Neural cell (in vitro differentiated cells): ENCODE data around the gene B3GNT5. TPM values are rescaled to one million over a fixed set of nuclear protein-coding genes. Genes with fewer than 3 reads are reported as not detected.

Experiments used
- H2AFZ ChIP-seq: fragments of 200-600, 300-800 bp; sonication (generic), shearing (Covaris generic); 2 replicates; pipeline ENCODE4 v1.6.0; 2014; ENCODE audit warnings: low read depth, mild to moderate bottlenecking, antibody characterized with exemption, low read length, moderate library complexity
- H3F3A ChIP-seq: fragments of 200-600 bp; shearing (Covaris generic); 2 replicates; pipeline ENCODE4 v1.6.1; 2016; ENCODE audit warnings: mild to moderate bottlenecking, moderate library complexity, mixed read lengths, antibody characterized with exemption, low read length; ENCODE audit not compliant: insufficient read depth, poor library complexity, severe bottlenecking
- H3K27ac ChIP-seq: fragments of 200-600, 300-800 bp; sonication (generic), shearing (Covaris generic); 2 replicates; pipeline ENCODE4 v1.5.1; 2014; ENCODE audit warnings: mild to moderate bottlenecking, low read length, moderate library complexity
- H3K27me3 ChIP-seq: fragments of 300-800, 200-600 bp; sonication (generic), shearing (Covaris generic); 2 replicates; pipeline ENCODE4 v1.6.0; 2014; ENCODE audit warnings: mild to moderate bottlenecking, low read depth, low read length, moderate library complexity; ENCODE audit not compliant: insufficient read depth
- H3K36me3 ChIP-seq: fragments of 300-800, 200-600 bp; sonication (generic), shearing (Covaris generic); 2 replicates; pipeline ENCODE4 v1.5.1; 2014; ENCODE audit warnings: mild to moderate bottlenecking, antibody characterized with exemption, low read length, moderate library complexity; ENCODE audit not compliant: insufficient read depth
- H3K4me2 ChIP-seq: fragments of 300-800, 200-600 bp; sonication (generic), shearing (Covaris generic); 2 replicates; pipeline ENCODE4 v1.6.0; 2014; ENCODE audit warnings: mild to moderate bottlenecking, low read length
- H3K4me3 ChIP-seq: fragments of 300-800, 200-600 bp; sonication (generic), shearing (Covaris generic); 2 replicates; pipeline ENCODE4 v1.5.1; 2014; ENCODE audit warnings: mild to moderate bottlenecking, low read length, moderate library complexity
- H3K79me2 ChIP-seq: fragments of 200-600 bp; shearing (Covaris generic); replicated peaks from 2 replicates; pipeline ENCODE4 v1.6.0; 2014; ENCODE audit warnings: mild to moderate bottlenecking, low read length, moderate library complexity; ENCODE audit not compliant: insufficient read depth
- H3K9ac ChIP-seq: fragments of 300-800, 200-600 bp; sonication (generic), shearing (Covaris generic); 2 replicates; pipeline ENCODE4 v1.6.1; 2016; ENCODE audit warnings: mild to moderate bottlenecking, low read length, mixed read lengths
- H3K9me2 ChIP-seq: fragments of 200-600 bp; shearing (Covaris generic); 2 replicates; pipeline ENCODE4 v1.6.1; 2016; ENCODE audit warnings: mild to moderate bottlenecking, low read length, mixed read lengths; ENCODE audit not compliant: insufficient read depth
- H3K9me3 ChIP-seq: fragments of 200-600, 300-800 bp; sonication (generic), shearing (Covaris generic); 2 replicates; pipeline ENCODE4 v1.6.1; 2016; ENCODE audit warnings: mild to moderate bottlenecking, mixed run types, low read length, moderate library complexity, mixed read lengths
- H4K20me1 ChIP-seq: fragments of 200-600 bp; shearing (Covaris generic); 2 replicates; pipeline ENCODE4 v1.6.1; 2016; ENCODE audit warnings: mild to moderate bottlenecking, mixed run types; ENCODE audit not compliant: insufficient read depth
- EP300 ChIP-seq: fragments of 450-650 bp; conservative IDR thresholded peaks from 2 replicates; pipeline ENCODE4 v1.6.1; 2014; ENCODE audit warnings: antibody characterized with exemption, mild to moderate bottlenecking, moderate library complexity; ENCODE audit not compliant: poor library complexity, severe bottlenecking
- EZH2 ChIP-seq: fragments of 200-600, 300-800 bp; shearing (Covaris generic), sonication (generic); IDR thresholded peaks from 2 replicates; pipeline ENCODE4 v1.6.1; 2014; ENCODE audit warnings: antibody characterized with exemption, low read length, borderline replicate concordance, mild to moderate bottlenecking; ENCODE audit not compliant: insufficient read depth, poor library complexity, severe bottlenecking
- MXI1 ChIP-seq: fragments of 450-650 bp; conservative IDR thresholded peaks from 2 replicates; pipeline ENCODE4 v1.6.1; 2014; ENCODE audit warnings: antibody characterized with exemption, mild to moderate bottlenecking; ENCODE audit not compliant: poor library complexity, severe bottlenecking
- POLR2AphosphoS5 ChIP-seq: IDR thresholded peaks from 2 replicates; pipeline ENCODE4 v1.6.1; 2012
- RAD21 ChIP-seq: fragments of 450-650 bp; conservative IDR thresholded peaks from 2 replicates; pipeline ENCODE4 v1.6.1; 2014; ENCODE audit warnings: antibody characterized with exemption, mild to moderate bottlenecking, moderate library complexity
- SMC3 ChIP-seq: fragments of 450-650 bp; conservative IDR thresholded peaks from 2 replicates; pipeline ENCODE4 v1.6.1; 2014; ENCODE audit warnings: antibody characterized with exemption, mild to moderate bottlenecking, moderate library complexity; ENCODE audit not compliant: poor library complexity
- TAF1 ChIP-seq: IDR thresholded peaks from 2 replicates; pipeline ENCODE4 v1.6.1; 2012; ENCODE audit warnings: low read depth
- polyA plus RNA-seq: library from polyadenylated mRNA; depleted of rRNA; stranded (reverse); fragments of >200 nt; gene quantifications from 2 replicates; pipeline ENCODE4 v1.2.3, GENCODE V29; 2014
- TF ChIP-seq, protein P1 (sequence below): IDR thresholded peaks from 2 replicates; pipeline ENCODE4 v1.6.1; 2012; ENCODE audit warnings: borderline replicate concordance
- TF ChIP-seq, protein P2 (sequence below): fragments of 450-650 bp; IDR thresholded peaks from 2 replicates; pipeline ENCODE4 v1.5.1; 2014; ENCODE audit warnings: antibody characterized with exemption, mild to moderate bottlenecking, moderate library complexity; ENCODE audit not compliant: poor library complexity, severe bottlenecking

Gene B3GNT5
- polyA plus RNA-seq, 1 donor from 2014 or later, result 6.1 TPM

DNA sequence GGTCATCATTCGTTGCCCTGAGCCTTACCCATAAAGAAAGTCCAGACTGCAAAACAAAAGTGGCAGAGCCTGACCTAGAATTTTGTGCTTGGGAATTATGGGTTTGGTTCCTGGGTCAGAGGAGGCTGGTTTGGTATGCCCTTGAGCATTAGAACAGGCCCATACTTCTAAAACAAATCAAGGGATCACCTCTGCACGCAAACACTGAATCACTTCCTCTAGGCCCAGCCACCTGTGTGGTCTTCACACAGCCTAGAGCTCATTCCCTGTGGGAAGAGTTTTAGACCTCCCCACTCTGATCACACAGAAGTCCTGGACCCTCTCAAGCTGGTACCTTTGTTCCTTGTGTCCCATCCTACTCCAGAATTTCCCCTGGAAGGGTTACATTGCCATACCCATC, 59.4 kb downstream of the B3GNT5 start:
- Histone ChIP-seq H3K36me3 (peaks cover 6% of the 10 kb centered on the region), H3K9me3 (no peaks in the 10 kb centered on the region), H3K4me2 (no peak overlapping the region), H3F3A (no peaks in the 10 kb centered on the region), H3K79me2 (no peaks in the 10 kb centered on the region), H3K27me3 (no peaks in the 10 kb centered on the region), H3K9ac (no peak overlapping the region), H3K27ac (no peak overlapping the region), H4K20me1 (no peaks in the 10 kb centered on the region), H2AFZ (no peak overlapping the region), H3K9me2 (no peaks in the 10 kb centered on the region), H3K4me3 (no peak overlapping the region)
- TF ChIP-seq SMC3 (no peak), EZH2 (no peak)

DNA sequence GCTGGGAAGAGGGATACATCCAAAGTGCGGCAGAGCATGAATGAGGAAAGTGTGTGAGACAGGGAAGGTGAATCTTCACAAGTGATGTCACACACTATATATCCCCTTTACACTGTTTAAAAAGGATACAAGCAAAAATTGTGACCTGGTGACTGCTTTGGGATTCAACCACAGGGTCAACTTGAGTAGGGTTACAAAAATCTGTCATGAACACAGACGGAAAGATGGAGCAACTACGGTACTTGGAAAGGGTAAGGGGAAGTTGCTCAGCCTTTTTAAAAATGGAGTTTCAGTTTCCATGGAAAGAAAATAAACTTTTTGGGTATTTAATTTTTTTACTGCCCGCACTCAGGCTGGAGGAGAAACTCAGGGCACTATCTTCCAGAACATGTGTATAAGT, 60.3 kb downstream of the B3GNT5 start:
- Histone ChIP-seq H3K9me3 (no peaks in the 10 kb centered on the region), H3K36me3 (peaks cover 9% of the 10 kb centered on the region), H2AFZ (no peak overlapping the region), H3K79me2 (no peaks in the 10 kb centered on the region), H3F3A (no peaks in the 10 kb centered on the region), H4K20me1 (no peaks in the 10 kb centered on the region), H3K4me2 (no peak overlapping the region), H3K27ac (no peak overlapping the region), H3K27me3 (no peaks in the 10 kb centered on the region), H3K9ac (no peak overlapping the region), H3K9me2 (no peaks in the 10 kb centered on the region), H3K4me3 (no peak overlapping the region)
- TF ChIP-seq POLR2AphosphoS5, result no peak
- no peak for TF ChIP-seq MXI1
- TF ChIP-seq, protein P1, sequence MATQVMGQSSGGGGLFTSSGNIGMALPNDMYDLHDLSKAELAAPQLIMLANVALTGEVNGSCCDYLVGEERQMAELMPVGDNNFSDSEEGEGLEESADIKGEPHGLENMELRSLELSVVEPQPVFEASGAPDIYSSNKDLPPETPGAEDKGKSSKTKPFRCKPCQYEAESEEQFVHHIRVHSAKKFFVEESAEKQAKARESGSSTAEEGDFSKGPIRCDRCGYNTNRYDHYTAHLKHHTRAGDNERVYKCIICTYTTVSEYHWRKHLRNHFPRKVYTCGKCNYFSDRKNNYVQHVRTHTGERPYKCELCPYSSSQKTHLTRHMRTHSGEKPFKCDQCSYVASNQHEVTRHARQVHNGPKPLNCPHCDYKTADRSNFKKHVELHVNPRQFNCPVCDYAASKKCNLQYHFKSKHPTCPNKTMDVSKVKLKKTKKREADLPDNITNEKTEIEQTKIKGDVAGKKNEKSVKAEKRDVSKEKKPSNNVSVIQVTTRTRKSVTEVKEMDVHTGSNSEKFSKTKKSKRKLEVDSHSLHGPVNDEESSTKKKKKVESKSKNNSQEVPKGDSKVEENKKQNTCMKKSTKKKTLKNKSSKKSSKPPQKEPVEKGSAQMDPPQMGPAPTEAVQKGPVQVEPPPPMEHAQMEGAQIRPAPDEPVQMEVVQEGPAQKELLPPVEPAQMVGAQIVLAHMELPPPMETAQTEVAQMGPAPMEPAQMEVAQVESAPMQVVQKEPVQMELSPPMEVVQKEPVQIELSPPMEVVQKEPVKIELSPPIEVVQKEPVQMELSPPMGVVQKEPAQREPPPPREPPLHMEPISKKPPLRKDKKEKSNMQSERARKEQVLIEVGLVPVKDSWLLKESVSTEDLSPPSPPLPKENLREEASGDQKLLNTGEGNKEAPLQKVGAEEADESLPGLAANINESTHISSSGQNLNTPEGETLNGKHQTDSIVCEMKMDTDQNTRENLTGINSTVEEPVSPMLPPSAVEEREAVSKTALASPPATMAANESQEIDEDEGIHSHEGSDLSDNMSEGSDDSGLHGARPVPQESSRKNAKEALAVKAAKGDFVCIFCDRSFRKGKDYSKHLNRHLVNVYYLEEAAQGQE, result no peak

DNA sequence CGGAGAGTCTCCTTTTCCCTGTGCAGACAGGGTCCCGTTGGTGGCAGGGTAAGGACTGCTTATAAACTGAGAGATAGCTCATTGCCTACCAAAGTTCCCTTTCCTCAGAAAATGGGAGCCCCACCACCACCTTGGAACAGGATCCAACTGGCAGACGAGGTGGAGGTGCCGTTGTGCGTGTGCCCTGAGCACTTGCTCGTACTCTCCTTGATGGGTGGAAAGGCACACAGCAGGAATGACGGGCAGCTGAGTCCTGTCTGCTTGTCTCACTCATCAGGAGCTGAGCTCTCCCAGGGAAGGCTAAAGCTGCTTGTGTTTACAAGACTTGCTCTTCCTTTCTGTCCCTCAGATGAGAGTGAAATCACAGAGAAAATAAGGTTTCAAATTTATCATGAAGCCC, 60.7 kb downstream of the B3GNT5 start:
- Histone ChIP-seq H3K4me2 (no peak overlapping the region), H3F3A (no peaks in the 10 kb centered on the region), H3K27me3 (no peaks in the 10 kb centered on the region), H3K9ac (no peak overlapping the region), H4K20me1 (no peaks in the 10 kb centered on the region), H3K79me2 (no peaks in the 10 kb centered on the region), H3K9me3 (no peaks in the 10 kb centered on the region), H3K36me3 (peaks cover 9% of the 10 kb centered on the region), H3K4me3 (no peak overlapping the region), H3K9me2 (no peaks in the 10 kb centered on the region), H3K27ac (no peak overlapping the region), H2AFZ (no peak overlapping the region)
- TF ChIP-seq, protein P1, result no peak
- TF ChIP-seq EZH2, result no peak
- TF ChIP-seq EP300, result no peak
- no peak for TF ChIP-seq POLR2AphosphoS5
- TF ChIP-seq SMC3, result no peak
- TF ChIP-seq, protein P2, sequence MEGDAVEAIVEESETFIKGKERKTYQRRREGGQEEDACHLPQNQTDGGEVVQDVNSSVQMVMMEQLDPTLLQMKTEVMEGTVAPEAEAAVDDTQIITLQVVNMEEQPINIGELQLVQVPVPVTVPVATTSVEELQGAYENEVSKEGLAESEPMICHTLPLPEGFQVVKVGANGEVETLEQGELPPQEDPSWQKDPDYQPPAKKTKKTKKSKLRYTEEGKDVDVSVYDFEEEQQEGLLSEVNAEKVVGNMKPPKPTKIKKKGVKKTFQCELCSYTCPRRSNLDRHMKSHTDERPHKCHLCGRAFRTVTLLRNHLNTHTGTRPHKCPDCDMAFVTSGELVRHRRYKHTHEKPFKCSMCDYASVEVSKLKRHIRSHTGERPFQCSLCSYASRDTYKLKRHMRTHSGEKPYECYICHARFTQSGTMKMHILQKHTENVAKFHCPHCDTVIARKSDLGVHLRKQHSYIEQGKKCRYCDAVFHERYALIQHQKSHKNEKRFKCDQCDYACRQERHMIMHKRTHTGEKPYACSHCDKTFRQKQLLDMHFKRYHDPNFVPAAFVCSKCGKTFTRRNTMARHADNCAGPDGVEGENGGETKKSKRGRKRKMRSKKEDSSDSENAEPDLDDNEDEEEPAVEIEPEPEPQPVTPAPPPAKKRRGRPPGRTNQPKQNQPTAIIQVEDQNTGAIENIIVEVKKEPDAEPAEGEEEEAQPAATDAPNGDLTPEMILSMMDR, result no peak
- TF ChIP-seq RAD21, result no peak
- no peak for TF ChIP-seq TAF1
- no peak for TF ChIP-seq MXI1
